Astrocyte (in vitro differentiated cells and primary cell): Measurements from ENCODE around the gene MECP2. TPM values are rescaled to one million over a fixed set of nuclear protein-coding genes. Genes with fewer than 3 reads are reported as not detected.
A peak's percentile ranks its signal among the peaks of the same experiment; 100 is the strongest.

Experiments used
- DNase-seq: peaks from one replicate; pipeline ENCODE4 v3.0.0-alpha.2; 2010; ENCODE audit warnings: low read depth
- FAIRE-seq: peaks from 2 replicates; lab custom pipeline; 2011; peaks lifted over from hg19 to GRCh38; lab: Jason Lieb, UNC
- H2AFZ ChIP-seq: 2 replicates; pipeline ENCODE4 v1.6.0; 2012; ENCODE audit warnings: low read depth, low read length, inconsistent platforms
- H3K27ac ChIP-seq: 2 replicates; pipeline ENCODE4 v1.5.1; 2011; ENCODE audit warnings: low read depth, low read length, inconsistent platforms
- H3K27me3 ChIP-seq: 2 replicates; pipeline ENCODE4 v1.6.0; 2011; ENCODE audit warnings: low read length, inconsistent platforms; ENCODE audit not compliant: insufficient read depth
- H3K36me3 ChIP-seq: 2 replicates; pipeline ENCODE4 v1.5.1; 2011; ENCODE audit warnings: low read length, inconsistent platforms; ENCODE audit not compliant: insufficient read depth
- H3K4me1 ChIP-seq: 2 replicates; pipeline ENCODE4 v1.5.1; 2011; ENCODE audit warnings: low read length, inconsistent platforms; ENCODE audit not compliant: insufficient read depth
- H3K4me2 ChIP-seq: 2 replicates; pipeline ENCODE4 v1.6.0; 2012; ENCODE audit warnings: low read length, inconsistent platforms
- H3K4me3 ChIP-seq: 2 replicates; pipeline ENCODE4 v1.5.1; 2011; ENCODE audit warnings: low read depth, mild to moderate bottlenecking, low read length, inconsistent platforms; ENCODE audit not compliant: insufficient read depth
- H3K79me2 ChIP-seq: 2 replicates; pipeline ENCODE4 v1.6.0; 2012; ENCODE audit warnings: mild to moderate bottlenecking, low read length, inconsistent platforms; ENCODE audit not compliant: insufficient read depth
- H3K9ac ChIP-seq: 2 replicates; pipeline ENCODE4 v1.6.0; 2012; ENCODE audit warnings: mild to moderate bottlenecking, low read length, inconsistent platforms
- H3K9me3 ChIP-seq: 2 replicates; pipeline ENCODE4 v1.5.1; 2012; ENCODE audit warnings: low read depth, mild to moderate bottlenecking, low read length, inconsistent platforms; ENCODE audit not compliant: insufficient read depth
- H4K20me1 ChIP-seq: 2 replicates; pipeline ENCODE4 v1.6.0; 2012; ENCODE audit warnings: low read length, inconsistent platforms; ENCODE audit not compliant: insufficient read depth
- H3K27ac Mint-ChIP-seq: one replicate; pipeline ENCODE4 v1.8.0; 2021; ENCODE audit warnings: mild to moderate bottlenecking, mixed read lengths; ENCODE audit not compliant: unreplicated experiment
- H3K27me3 Mint-ChIP-seq: one replicate; pipeline ENCODE4 v1.8.0; 2021; ENCODE audit warnings: low read depth, mixed read lengths; ENCODE audit not compliant: unreplicated experiment
- H3K36me3 Mint-ChIP-seq: one replicate; pipeline ENCODE4 v1.8.0; 2021; ENCODE audit warnings: low read depth, mixed read lengths; ENCODE audit not compliant: unreplicated experiment
- H3K4me1 Mint-ChIP-seq: one replicate; pipeline ENCODE4 v1.8.0; 2021; ENCODE audit warnings: low read depth, mixed read lengths; ENCODE audit not compliant: unreplicated experiment
- H3K4me3 Mint-ChIP-seq: one replicate; pipeline ENCODE4 v1.8.0; 2021; ENCODE audit warnings: mild to moderate bottlenecking, moderate library complexity, mixed read lengths; ENCODE audit not compliant: unreplicated experiment
- H3K9me3 Mint-ChIP-seq: one replicate; pipeline ENCODE4 v1.8.0; 2021; ENCODE audit warnings: mild to moderate bottlenecking, mixed read lengths; ENCODE audit not compliant: unreplicated experiment
- EZH2 ChIP-seq: IDR thresholded peaks from 2 replicates; pipeline ENCODE4 v1.6.1; 2012; ENCODE audit warnings: mild to moderate bottlenecking, low read length, inconsistent platforms; ENCODE audit not compliant: insufficient read depth
- total RNA-seq: library from RNA; stranded (reverse); gene quantifications from 2 replicates; pipeline ENCODE4 v1.2.1, GENCODE V29; 2021
- TF ChIP-seq, protein P1 (sequence below): IDR thresholded peaks from 2 replicates; pipeline ENCODE4 v1.5.1; 2011; ENCODE audit warnings: low read depth, mild to moderate bottlenecking, inconsistent platforms, low read length, moderate library complexity; ENCODE audit not compliant: insufficient read depth

The MECP2 gene
- total RNA-seq, 1 donor from 2014 or later, result 36.2 TPM

DNA sequence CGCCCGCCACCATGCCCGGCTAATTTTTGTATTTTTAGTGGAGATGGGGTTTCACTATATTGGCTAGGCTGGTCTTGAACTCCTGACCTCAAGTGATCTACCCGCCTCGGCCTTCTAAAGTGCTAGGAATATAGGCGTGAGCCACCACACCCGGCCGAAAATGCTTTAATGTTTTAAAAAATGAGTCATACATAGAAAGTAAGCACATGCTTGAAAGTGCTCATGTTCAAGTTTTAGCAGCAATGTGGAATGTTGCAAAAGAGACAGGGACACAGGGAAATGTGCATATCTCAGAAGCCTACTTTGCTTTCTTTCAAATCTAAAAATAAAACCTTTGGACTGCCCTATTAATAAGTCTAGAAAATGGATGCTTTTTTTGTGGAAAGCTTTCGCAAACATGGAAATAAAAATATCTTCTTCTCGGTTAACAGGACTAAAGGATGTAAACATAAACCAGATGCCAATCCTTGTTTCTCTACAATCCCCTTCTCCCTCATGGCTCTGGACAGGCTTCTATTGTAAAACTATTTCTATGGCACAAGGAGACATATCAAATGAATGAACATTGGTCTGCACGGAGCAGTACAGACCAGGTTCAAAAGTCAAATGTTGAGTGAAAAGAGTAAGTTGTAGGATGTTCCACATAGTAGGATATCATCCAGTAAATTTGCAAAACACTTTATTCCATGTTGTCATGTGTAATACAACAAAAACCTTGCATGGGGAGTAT is 15.0 kb downstream of the MECP2 start:
- Histone ChIP-seq H3K4me2 (peak overlapping the region; percentile 2), H3K27me3 (no peaks in the 10 kb centered on the region)

GRCh38 chrX:154077101-154077500 is 20.4 kb downstream of the MECP2 start:
- Histone ChIP-seq H3K79me2 (peaks cover 82% of the 10 kb centered on the region), H3K27ac (no peak overlapping the region), H3K4me3 (no peak overlapping the region), H3K4me1 (peaks cover 12% of the 10 kb centered on the region), H2AFZ (no peak overlapping the region), H3K9me3 (no peaks in the 10 kb centered on the region), H3K27me3 (no peaks in the 10 kb centered on the region), H3K4me2 (no peak overlapping the region), H3K9ac (no peak overlapping the region), H3K36me3 (no peaks in the 10 kb centered on the region), H4K20me1 (peaks cover 47% of the 10 kb centered on the region)
- DNase-seq (no peak), FAIRE-seq (no peak)
- Mint-ChIP-seq H3K36me3 (no peaks in the 10 kb centered on the region), H3K27me3 (no peaks in the 10 kb centered on the region), H3K4me1 (peaks cover 9% of the 10 kb centered on the region), H3K27ac (no peak overlapping the region), H3K4me3 (no peak overlapping the region), H3K9me3 (no peaks in the 10 kb centered on the region)
- TF ChIP-seq, protein P1, sequence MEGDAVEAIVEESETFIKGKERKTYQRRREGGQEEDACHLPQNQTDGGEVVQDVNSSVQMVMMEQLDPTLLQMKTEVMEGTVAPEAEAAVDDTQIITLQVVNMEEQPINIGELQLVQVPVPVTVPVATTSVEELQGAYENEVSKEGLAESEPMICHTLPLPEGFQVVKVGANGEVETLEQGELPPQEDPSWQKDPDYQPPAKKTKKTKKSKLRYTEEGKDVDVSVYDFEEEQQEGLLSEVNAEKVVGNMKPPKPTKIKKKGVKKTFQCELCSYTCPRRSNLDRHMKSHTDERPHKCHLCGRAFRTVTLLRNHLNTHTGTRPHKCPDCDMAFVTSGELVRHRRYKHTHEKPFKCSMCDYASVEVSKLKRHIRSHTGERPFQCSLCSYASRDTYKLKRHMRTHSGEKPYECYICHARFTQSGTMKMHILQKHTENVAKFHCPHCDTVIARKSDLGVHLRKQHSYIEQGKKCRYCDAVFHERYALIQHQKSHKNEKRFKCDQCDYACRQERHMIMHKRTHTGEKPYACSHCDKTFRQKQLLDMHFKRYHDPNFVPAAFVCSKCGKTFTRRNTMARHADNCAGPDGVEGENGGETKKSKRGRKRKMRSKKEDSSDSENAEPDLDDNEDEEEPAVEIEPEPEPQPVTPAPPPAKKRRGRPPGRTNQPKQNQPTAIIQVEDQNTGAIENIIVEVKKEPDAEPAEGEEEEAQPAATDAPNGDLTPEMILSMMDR, result no peak
- TF ChIP-seq EZH2, result no peak

More for the DNA sequence above, 15.0 kb downstream of the MECP2 start:
- H3K4me1 Mint-ChIP-seq, result peaks cover 10% of the 10 kb centered on the region
- H3K4me3 Mint-ChIP-seq, result no peak overlapping the region
- Histone ChIP-seq H3K79me2 (peaks cover 74% of the 10 kb centered on the region), H3K9me3 (no peaks in the 10 kb centered on the region), H3K27ac (no peak overlapping the region), H3K36me3 (no peaks in the 10 kb centered on the region), H3K4me3 (no peak overlapping the region), H3K9ac (no peak overlapping the region), H4K20me1 (peaks cover 40% of the 10 kb centered on the region), H2AFZ (no peak overlapping the region), H3K4me1 (peaks cover 8% of the 10 kb centered on the region)
- H3K9me3 Mint-ChIP-seq, result no peaks in the 10 kb centered on the region
- peak; percentile 59 for FAIRE-seq
- H3K27me3 Mint-ChIP-seq, result no peaks in the 10 kb centered on the region
- peak; percentile 59 for DNase-seq
- no peaks in the 10 kb centered on the region for H3K36me3 Mint-ChIP-seq
- peak overlapping the region; percentile 14 for H3K27ac Mint-ChIP-seq
- TF ChIP-seq EZH2, result no peak
- TF ChIP-seq, protein P1, result no peak

GRCh38 chrX:154074199-154074598 is 23.3 kb downstream of the MECP2 start:
- no peaks in the 10 kb centered on the region for H3K9me3 Mint-ChIP-seq
- peaks cover 9% of the 10 kb centered on the region for H3K4me1 Mint-ChIP-seq
- H3K4me3 Mint-ChIP-seq, result peak overlapping the region; percentile 6
- no peaks in the 10 kb centered on the region for H3K27me3 ChIP-seq
- DNase-seq (peak; percentile 77), FAIRE-seq (peak; percentile 94)
- H3K9me3 ChIP-seq, result no peaks in the 10 kb centered on the region
- H3K36me3 ChIP-seq, result no peaks in the 10 kb centered on the region
- peaks cover 82% of the 10 kb centered on the region for H3K79me2 ChIP-seq
- H3K27ac Mint-ChIP-seq, result peak overlapping the region; percentile 88
- H3K9ac ChIP-seq, result no peak overlapping the region
- H3K27me3 Mint-ChIP-seq, result no peaks in the 10 kb centered on the region
- H3K4me3 ChIP-seq, result no peak overlapping the region
- H2AFZ ChIP-seq, result no peak overlapping the region
- no peaks in the 10 kb centered on the region for H3K36me3 Mint-ChIP-seq
- H3K4me2 ChIP-seq, result peak overlapping the region; percentile 64
- H4K20me1 ChIP-seq, result peaks cover 47% of the 10 kb centered on the region
- peak overlapping the region; percentile 48 for H3K27ac ChIP-seq
- TF ChIP-seq EZH2, result no peak
- TF ChIP-seq, protein P1, result no peak
- H3K4me1 ChIP-seq, result peaks cover 12% of the 10 kb centered on the region
